NCI-H2171 (cell line): ENCODE data around the gene GABRR3.
A peak's percentile ranks its signal among the peaks of the same experiment; 100 is the strongest.

ENCODE experiments used
- DNase-seq: peaks from one replicate; lab custom pipeline; 2025; lab: John Stamatoyannopoulos, UW

The GABRR3 gene

GRCh38 chr3:98035208-98035607 is at the start of gene GABRR3:
TSS of gene GABRR3 (minus strand) at chr3:98035315. CDS start at chr3:98034987, 328 bp downstream.
- DNase-seq: no peak

GRCh38 chr3:98073486-98073885 is 38.4 kb upstream of the GABRR3 start:
- DNase-seq: no peak

GRCh38 chr3:98070840-98071239 is 35.7 kb upstream of the GABRR3 start:
- DNase-seq: no peak

- DNase-seq: no peak
Observed at GRCh38 chr3:98068824-98069223, 33.7 kb upstream of the GABRR3 start.

- DNase-seq: no peak
Observed at GRCh38 chr3:98058244-98058960, 23.3 kb upstream of the GABRR3 start.

- no peak for DNase-seq
Observed at GRCh38 chr3:98057631-98058030, 22.5 kb upstream of the GABRR3 start.

GRCh38 chr3:98056035-98056434 is 20.9 kb upstream of the GABRR3 start:
- no peak for DNase-seq

- DNase-seq: no peak
Observed at GRCh38 chr3:98049271-98049670, 14.2 kb upstream of the GABRR3 start.

- no peak for DNase-seq
Observed at GRCh38 chr3:98048586-98048985, 13.5 kb upstream of the GABRR3 start.

GRCh38 chr3:98041350-98041749 is 6.2 kb upstream of the GABRR3 start:
- DNase-seq: no peak

- peak; percentile 46 for DNase-seq
Observed at GRCh38 chr3:98039322-98040024, 4.4 kb upstream of the GABRR3 start.

- DNase-seq: no peak
Observed at GRCh38 chr3:98038876-98039275, 3.8 kb upstream of the GABRR3 start.

- no peak for DNase-seq
Observed at GRCh38 chr3:98038286-98038685, 3.2 kb upstream of the GABRR3 start.

GRCh38 chr3:98034486-98034885 is 629 bp downstream of the GABRR3 start:
- no peak for DNase-seq

GRCh38 chr3:98034036-98034435 is 1.1 kb downstream of the GABRR3 start:
- DNase-seq: no peak

- DNase-seq: no peak
Observed at GRCh38 chr3:98032904-98033303, 2.2 kb downstream of the GABRR3 start.

GRCh38 chr3:98032265-98032664 is 2.9 kb downstream of the GABRR3 start:
- DNase-seq: no peak

- DNase-seq: no peak
Observed at GRCh38 chr3:98029083-98029482, 6.0 kb downstream of the GABRR3 start.

- no peak for DNase-seq
Observed at GRCh38 chr3:98027085-98027446, 8.0 kb downstream of the GABRR3 start.

- DNase-seq: no peak
Observed at GRCh38 chr3:98026425-98027084, 8.6 kb downstream of the GABRR3 start.

GRCh38 chr3:98025392-98025945 is 9.6 kb downstream of the GABRR3 start:
- no peak for DNase-seq

- DNase-seq: peak; percentile 66
Observed at GRCh38 chr3:98022978-98023820, 11.9 kb downstream of the GABRR3 start.
